Activated CD8-positive, alpha-beta T cell treated with anti-CD3 and anti-CD28 coated beads, Interleukin-2, amount 10 ng/mL, durations not matched to agents 7 days and 5 days (primary cell): ENCODE measurements around the gene MYL12A. TPM values are rescaled to one million over a fixed set of nuclear protein-coding genes. Genes with fewer than 3 reads are reported as not detected.

Experiments used
- ATAC-seq: fragments of 150-1000 bp; cut with Tn5 transposase; one replicate; pipeline ENCODE4 v1.10.0; 2021; ENCODE audit warnings: moderate library complexity
- CTCF ChIA-PET: fragments of 350-600 bp; sonication (Branson Sonifier 250); formaldehyde crosslinking; loops from one replicate; lab custom pipeline; 2021; ENCODE audit warnings: antibody characterized with exemption; lab: Charles Lee
- POLR2A ChIA-PET: fragments of 350-600 bp; sonication (Branson Sonifier 250); formaldehyde crosslinking; loops from one replicate; lab custom pipeline; 2021; ENCODE audit warnings: antibody characterized with exemption; lab: Charles Lee
- DNase-seq: peaks from one replicate; pipeline ENCODE4 v3.0.0-alpha.2; 2020
- H3K27ac Mint-ChIP-seq: one replicate; pipeline ENCODE4 v1.8.0; 2021; ENCODE audit warnings: mild to moderate bottlenecking, mixed read lengths
- H3K27me3 Mint-ChIP-seq: one replicate; pipeline ENCODE4 v1.8.0; 2021; ENCODE audit warnings: low read depth, mixed read lengths
- H3K36me3 Mint-ChIP-seq: one replicate; pipeline ENCODE4 v1.8.0; 2021; ENCODE audit warnings: low read depth, mixed read lengths
- H3K4me1 Mint-ChIP-seq: one replicate; pipeline ENCODE4 v1.8.0; 2021; ENCODE audit warnings: low read depth, mixed read lengths
- H3K4me3 Mint-ChIP-seq: one replicate; pipeline ENCODE4 v1.8.0; 2021; ENCODE audit warnings: mild to moderate bottlenecking, mixed read lengths
- H3K9me3 Mint-ChIP-seq: one replicate; pipeline ENCODE4 v1.8.0; 2022; ENCODE audit warnings: mixed read lengths; ENCODE audit not compliant: insufficient read depth
- total RNA-seq, 2 experiments: library from RNA; stranded (reverse); gene quantifications; one replicate each; pipeline ENCODE4 v1.2.3, GENCODE V29; 2021

Gene MYL12A
- total RNA-seq, 2 experiments from 2014 or later, result 858 to 901 TPM

DNA sequence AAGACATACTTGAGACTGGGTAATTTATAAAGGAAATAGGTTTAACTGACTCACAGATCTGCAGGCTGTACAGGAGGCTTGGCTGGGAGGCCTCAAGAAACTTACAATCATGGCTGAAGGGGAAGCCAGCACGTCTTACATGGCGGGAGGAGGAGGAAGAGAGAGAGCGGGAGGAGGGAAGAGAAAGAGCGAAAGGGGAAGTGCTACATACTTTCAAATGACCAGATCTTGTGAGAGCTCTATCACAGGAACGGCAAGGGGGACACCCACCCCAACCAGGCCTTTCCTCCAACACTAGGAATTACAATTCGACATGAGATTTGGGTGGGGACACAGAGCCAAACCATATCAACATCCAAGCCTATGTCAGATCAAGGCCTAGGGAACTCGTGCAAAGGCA, 38.6 kb downstream of the MYL12A start:
- Mint-ChIP-seq H3K4me1 (no peaks in the 10 kb centered on the region), H3K36me3 (no peaks in the 10 kb centered on the region), H3K27ac (no peak overlapping the region), H3K9me3 (peaks cover 3% of the 10 kb centered on the region), H3K27me3 (peaks cover 5% of the 10 kb centered on the region), H3K4me3 (no peak overlapping the region)
- ATAC-seq, result no peak
- DNase-seq, result no peak
- ChIA-PET CTCF (interaction anchor here (0.8 to 6.1 kb wide), 5 partner anchors 12 to 380 kb away, joined by 4 to 37 read pairs (median 5); no protein-coding TSS in a partner anchor), POLR2A (no interaction called here)

DNA sequence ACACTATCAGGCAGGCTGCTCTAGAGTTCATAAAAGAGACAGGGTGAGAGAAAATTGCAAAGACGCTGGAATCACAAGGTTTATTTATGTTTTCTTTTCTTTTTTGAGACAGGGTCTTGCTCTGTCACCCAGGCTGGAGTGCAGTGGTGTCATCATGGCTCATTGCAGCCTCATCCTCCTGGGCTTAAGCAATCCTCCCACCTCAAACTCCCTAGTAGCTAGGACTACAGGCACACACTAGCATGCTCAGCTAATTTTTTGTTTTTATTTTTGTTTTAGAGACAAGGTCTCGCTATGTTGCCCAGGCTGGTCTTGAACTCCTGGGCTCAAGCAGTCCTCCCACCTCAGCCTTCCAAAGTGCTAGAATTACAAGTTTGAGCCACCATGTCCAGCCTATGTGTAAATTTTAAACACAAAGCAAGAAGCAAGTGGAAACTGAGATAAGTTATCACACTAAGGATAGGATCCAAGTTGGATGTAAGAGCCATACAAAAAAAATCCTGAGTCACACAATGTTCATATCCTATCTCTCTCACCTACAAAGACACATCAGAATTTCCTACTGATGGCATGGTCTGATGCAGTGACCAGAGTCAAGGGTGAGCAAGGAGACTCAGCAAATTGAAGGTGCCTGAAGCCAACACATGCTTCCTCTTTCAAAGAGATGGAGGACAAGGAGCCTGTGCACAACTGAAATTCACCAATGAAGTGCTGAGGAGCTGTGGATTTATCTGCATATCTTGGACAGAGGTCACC, 45.8 kb downstream of the MYL12A start:
- Mint-ChIP-seq H3K9me3 (peaks cover 7% of the 10 kb centered on the region), H3K4me3 (no peak overlapping the region), H3K27ac (no peak overlapping the region), H3K27me3 (no peaks in the 10 kb centered on the region), H3K36me3 (no peaks in the 10 kb centered on the region), H3K4me1 (peaks cover 7% of the 10 kb centered on the region)
- CTCF ChIA-PET, result interaction anchor here (1.3 to 8.6 kb wide), 3 partner anchors 15 to 372 kb away, joined by 3 to 81 read pairs (median 80); no protein-coding TSS in a partner anchor
- ATAC-seq (no peak), DNase-seq (no peak)
- POLR2A ChIA-PET, result no interaction called here

DNA sequence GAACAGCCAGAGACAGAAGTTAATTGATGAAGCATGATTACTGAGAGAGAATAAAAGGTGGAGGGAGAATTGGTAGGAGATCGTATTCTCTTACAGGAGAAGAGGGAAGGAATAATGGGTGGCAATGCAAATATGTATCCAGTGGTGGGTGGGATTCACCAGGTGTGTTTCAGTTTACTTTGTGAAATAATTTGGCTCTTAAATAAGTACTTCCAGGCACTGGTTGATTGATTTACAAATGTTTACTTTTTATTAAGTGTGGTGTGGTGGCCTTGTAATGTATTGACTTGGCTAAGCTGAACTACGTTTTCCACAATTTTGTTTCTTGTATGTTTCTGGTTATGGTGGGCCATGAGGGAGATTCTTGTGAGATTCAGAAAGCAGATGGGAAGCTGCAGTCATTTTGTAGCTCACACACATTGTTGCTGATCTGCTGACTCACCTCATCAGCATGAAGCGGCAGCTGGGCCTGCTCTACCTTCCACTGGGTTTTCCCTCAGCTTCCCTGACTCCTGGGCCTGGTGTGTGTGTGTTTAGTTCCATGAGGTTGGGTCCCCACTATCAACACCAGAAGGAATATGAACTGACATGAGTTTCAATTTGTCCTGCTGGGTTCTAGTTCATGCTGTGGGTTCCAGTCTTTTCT, 47.0 kb downstream of the MYL12A start:
- DNase-seq (no peak), ATAC-seq (no peak)
- Mint-ChIP-seq H3K9me3 (peaks cover 7% of the 10 kb centered on the region), H3K4me3 (no peak overlapping the region), H3K36me3 (no peaks in the 10 kb centered on the region), H3K4me1 (peaks cover 7% of the 10 kb centered on the region), H3K27me3 (peaks cover 4% of the 10 kb centered on the region), H3K27ac (no peak overlapping the region)
- POLR2A ChIA-PET, result no interaction called here
- CTCF ChIA-PET, result interaction anchor here (1.0 to 8.6 kb wide), 6 partner anchors 10 to 371 kb away, joined by 3 to 81 read pairs (median 10); no protein-coding TSS in a partner anchor

DNA sequence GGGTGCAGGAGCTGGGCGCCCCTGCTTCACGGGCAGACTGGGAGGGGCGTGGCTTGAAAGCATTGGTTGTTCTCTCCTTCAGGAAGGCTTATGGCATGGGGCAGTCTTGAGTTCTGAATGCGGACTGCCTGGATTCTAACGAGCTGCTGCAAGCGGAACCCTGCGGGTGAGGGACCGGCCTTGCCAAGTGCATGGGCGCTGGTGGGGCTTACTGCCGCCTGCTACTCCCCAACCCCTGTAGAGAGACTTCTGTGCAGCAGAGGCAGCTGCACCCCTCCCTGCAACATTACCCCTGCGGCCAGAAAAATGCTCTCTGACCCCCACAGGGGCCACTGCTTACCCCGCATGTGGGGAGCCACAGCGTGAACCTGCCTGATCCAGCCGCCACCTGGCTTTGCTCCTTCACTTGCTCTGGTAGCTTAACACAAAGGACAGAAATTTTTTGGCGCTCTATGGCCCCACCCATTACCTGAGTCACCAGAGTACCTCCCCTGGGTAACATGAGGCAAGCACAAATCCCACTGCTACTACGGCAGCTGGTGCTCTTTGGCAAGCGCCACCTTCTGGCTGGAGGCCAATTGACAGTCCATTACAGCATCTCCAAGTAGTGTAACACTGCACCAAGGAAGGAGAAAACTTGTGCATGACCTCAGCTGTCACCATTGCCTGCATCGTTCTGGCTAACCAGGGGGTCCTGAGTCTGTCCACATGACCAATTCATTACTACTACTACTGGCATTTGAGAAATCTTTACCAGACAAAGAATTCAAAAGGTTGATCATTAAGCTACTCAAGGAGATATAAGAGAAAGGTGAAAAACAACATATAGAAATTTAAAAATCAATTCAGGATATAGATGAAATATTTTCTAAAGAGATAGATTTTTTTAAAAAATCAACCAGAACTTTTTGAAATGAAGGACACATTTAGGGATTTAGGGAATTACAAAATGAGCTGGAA, 49.7 kb downstream of the MYL12A start:
- Mint-ChIP-seq H3K36me3 (no peaks in the 10 kb centered on the region), H3K4me1 (peaks cover 7% of the 10 kb centered on the region), H3K27ac (peak overlapping the region; percentile 81), H3K27me3 (peaks cover 28% of the 10 kb centered on the region), H3K4me3 (peak overlapping the region; percentile 89), H3K9me3 (no peaks in the 10 kb centered on the region)
- ATAC-seq (peak; percentile 98), DNase-seq (peak; percentile 97)
- ChIA-PET CTCF (interaction anchor here (0.6 to 8.6 kb wide), 56 partner anchors 9 to 473 kb away, joined by 3 to 81 read pairs (median 4); partner anchors contain the start of gene MYL12B), POLR2A (interaction anchor here (0.8 to 2.7 kb wide), 18 partner anchors 14 to 369 kb away, joined by 3 to 16 read pairs (median 4); partner anchors contain the start of gene MYL12B)

DNA sequence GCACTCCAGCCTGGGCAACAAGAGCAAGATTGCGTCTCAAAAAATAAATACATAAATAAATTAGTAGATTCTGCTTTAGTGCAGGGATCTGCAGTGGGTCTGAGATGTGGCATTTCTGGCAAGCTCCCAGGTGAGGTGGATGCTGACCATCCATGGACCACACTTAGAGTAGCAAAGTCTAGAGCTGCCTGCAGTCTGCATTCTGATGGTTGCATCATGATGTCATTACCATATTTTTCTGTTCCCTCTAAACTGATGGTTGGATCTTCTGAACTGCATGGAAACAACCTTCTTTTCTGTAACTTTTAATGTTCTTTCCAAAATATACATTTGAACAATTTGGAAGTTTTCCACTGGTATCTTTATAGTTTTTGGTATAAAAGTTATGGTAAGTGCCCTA, 57.2 kb downstream of the MYL12A start:
- Mint-ChIP-seq H3K4me3 (no peak overlapping the region), H3K27me3 (peaks cover 25% of the 10 kb centered on the region), H3K27ac (no peak overlapping the region), H3K4me1 (peaks cover 12% of the 10 kb centered on the region), H3K36me3 (no peaks in the 10 kb centered on the region), H3K9me3 (no peaks in the 10 kb centered on the region)
- ATAC-seq, result no peak
- CTCF ChIA-PET, result interaction anchor here (1.3 kb wide), 1 partner anchor 9 kb away, joined by 5 read pairs; no protein-coding TSS in a partner anchor
- POLR2A ChIA-PET, result no interaction called here
- DNase-seq, result no peak

DNA sequence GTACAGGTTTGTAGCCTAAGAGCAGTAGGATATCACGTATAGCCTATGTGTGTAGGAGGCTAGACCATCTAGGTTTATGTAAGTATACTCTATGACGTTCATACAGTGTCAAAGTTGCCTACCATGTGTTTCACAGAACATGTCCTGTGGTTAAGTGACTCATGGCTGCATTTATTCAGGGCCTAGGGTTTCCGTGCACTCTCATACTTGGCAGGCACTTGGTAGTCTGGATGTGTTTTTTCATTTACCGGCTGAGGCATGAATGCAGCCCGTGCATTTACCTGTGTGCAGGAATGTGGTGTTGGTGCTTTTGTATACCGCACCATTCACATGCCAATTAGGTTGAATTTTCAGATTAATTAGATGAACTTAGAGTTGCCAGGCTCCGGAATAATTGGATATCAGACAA, 57.8 kb downstream of the MYL12A start:
- POLR2A ChIA-PET, result interaction anchor here (1.0 kb wide), 1 partner anchor 143 kb away, joined by 3 read pairs; no protein-coding TSS in a partner anchor
- ATAC-seq, result peak; percentile 93
- H3K9me3 Mint-ChIP-seq, result no peaks in the 10 kb centered on the region
- H3K27me3 Mint-ChIP-seq, result peaks cover 20% of the 10 kb centered on the region
- DNase-seq, result peak; percentile 46
- no peaks in the 10 kb centered on the region for H3K36me3 Mint-ChIP-seq
- peaks cover 12% of the 10 kb centered on the region for H3K4me1 Mint-ChIP-seq
- peak overlapping the region; percentile 25 for H3K27ac Mint-ChIP-seq
- H3K4me3 Mint-ChIP-seq, result no peak overlapping the region
- CTCF ChIA-PET, result interaction anchor here (1.3 to 2.2 kb wide), 2 partner anchors 8 to 360 kb away, joined by 4 to 10 read pairs; no protein-coding TSS in a partner anchor

Other genes starting within 250 kb of the MYL12A start
- 10 to 100 TPM; 77.5 TPM for gene LPIN2, start 234.7 kb upstream of the MYL12A start, total RNA-seq
- 1 to 10 TPM; 1.3 to 1.5 TPM for gene MYOM1, start 27.8 kb upstream of the MYL12A start, total RNA-seq
- 100 to 1,000 TPM; 402 to 404 TPM for gene MYL12B, start 14.3 kb downstream of the MYL12A start, total RNA-seq
- gene TGIF1, start 202.4 kb downstream of the MYL12A start, total RNA-seq, result 1 to 10 TPM; 8.2 to 8.7 TPM